HEK293 (cell line): Measurements from ENCODE around the gene MT1A.

Source experiments
- CTCF ChIA-PET: fragments of 350-600 bp; formaldehyde crosslinking; extraction: SDS; loops from one replicate; lab custom pipeline; 2021; ENCODE audit warnings: antibody characterized with exemption; lab: Yijun Ruan, JAX
- POLR2A ChIA-PET: fragments of 300-600 bp; formaldehyde crosslinking; extraction: SDS; loops from one replicate; lab custom pipeline; 2020; ENCODE audit warnings: antibody characterized with exemption, inconsistent platforms; lab: Yijun Ruan, JAX
- H3K27ac ChIP-seq: fragments of 200-500 bp; sonication (Bioruptor generic); 2 replicates; pipeline ENCODE4 v1.5.1; 2014; ENCODE audit warnings: low read depth, low read length, control low read depth, inconsistent platforms; ENCODE audit errors: extremely low read depth
- H3K36me3 ChIP-seq, 2 experiments: fragments of 200-500 bp in 1 of 2; sonication (Bioruptor generic) in 1 of 2; 1 replicate in 1 of 2; 2 replicates in 1 of 2; pipeline ENCODE4 v1.5.1; 2014 to 2017; ENCODE audit warnings: inconsistent platforms in 2 of 2, low read length in 2 of 2; ENCODE audit not compliant: control insufficient read depth in 2 of 2, insufficient read depth in 1 of 2
- H3K4me1 ChIP-seq: fragments of 200-500 bp; sonication (Bioruptor generic); 2 replicates; pipeline ENCODE4 v1.5.1; 2014; ENCODE audit warnings: mild to moderate bottlenecking, low read length, inconsistent platforms; ENCODE audit not compliant: control insufficient read depth, insufficient read depth
- H3K4me3 ChIP-seq: 2 replicates; pipeline ENCODE4 v1.5.1; 2011; ENCODE audit warnings: low read depth, mild to moderate bottlenecking, control low read depth, low read length, moderate library complexity
- H3K9me3 ChIP-seq: fragments of 200-500 bp; sonication (Bioruptor generic); 2 replicates; pipeline ENCODE4 v1.5.1; 2014; ENCODE audit warnings: low read depth, low read length, inconsistent platforms; ENCODE audit not compliant: control insufficient read depth, insufficient read depth
- AEBP2 ChIP-seq: fragments of 450-650 bp; formaldehyde crosslinking; IDR thresholded peaks from 2 replicates; pipeline ENCODE4 v1.5.1; 2016; ENCODE audit warnings: missing biosample characterization, missing genetic modification characterization, borderline replicate concordance
- ATF2 ChIP-seq: fragments of 450-650 bp; formaldehyde crosslinking; IDR thresholded peaks from 2 replicates; pipeline ENCODE4 v1.5.1; 2016; ENCODE audit warnings: missing biosample characterization, missing genetic modification characterization, low read depth
- EGR2 ChIP-seq: fragments of 450-650 bp; formaldehyde crosslinking; IDR thresholded peaks from 2 replicates; pipeline ENCODE4 v1.5.1; 2016; ENCODE audit warnings: low read depth, missing biosample characterization, missing genetic modification characterization
- MEIS1 ChIP-seq: sonication (generic); formaldehyde crosslinking; IDR thresholded peaks from 2 replicates; pipeline ENCODE4 v1.8.1; 2022; ENCODE audit warnings: missing genetic modification reagents, mild to moderate bottlenecking, borderline replicate concordance
- PATZ1 ChIP-seq: fragments of 450-650 bp; formaldehyde crosslinking; IDR thresholded peaks from 2 replicates; pipeline ENCODE4 v1.5.1; 2016; ENCODE audit warnings: missing biosample characterization, missing genetic modification characterization
- SALL2 ChIP-seq: fragments of 450-650 bp; formaldehyde crosslinking; IDR thresholded peaks from 2 replicates; pipeline ENCODE4 v1.5.0; 2017; ENCODE audit warnings: missing biosample characterization, mild to moderate bottlenecking, missing genetic modification characterization, borderline replicate concordance
- ZBTB26 ChIP-seq: fragments of 450-650 bp; formaldehyde crosslinking; optimal IDR thresholded peaks from 2 replicates; pipeline ENCODE3; 2016; ENCODE audit warnings: missing biosample characterization, mild to moderate bottlenecking, missing genetic modification characterization
- ZFP3 ChIP-seq: fragments of 450-650 bp; formaldehyde crosslinking; IDR thresholded peaks from 2 replicates; pipeline ENCODE4 v1.5.1; 2016; ENCODE audit warnings: low read depth, missing biosample characterization, missing genetic modification characterization
- ZFP37 ChIP-seq: fragments of 450-650 bp; formaldehyde crosslinking; IDR thresholded peaks from 2 replicates; pipeline ENCODE4 v1.5.1; 2016; ENCODE audit warnings: missing biosample characterization, missing genetic modification characterization
- ZNF18 ChIP-seq: fragments of 450-650 bp; formaldehyde crosslinking; IDR thresholded peaks from 2 replicates; pipeline ENCODE4 v1.5.1; 2016; ENCODE audit warnings: missing biosample characterization, missing genetic modification characterization
- ZNF223 ChIP-seq: fragments of 450-650 bp; formaldehyde crosslinking; IDR thresholded peaks from 2 replicates; pipeline ENCODE4 v1.5.1; 2016; ENCODE audit warnings: missing biosample characterization, missing genetic modification characterization
- ZNF350 ChIP-seq: fragments of 450-650 bp; formaldehyde crosslinking; IDR thresholded peaks from 2 replicates; pipeline ENCODE4 v1.5.0; 2017; ENCODE audit warnings: missing biosample characterization, mild to moderate bottlenecking, missing genetic modification characterization
- ZNF510 ChIP-seq: fragments of 450-650 bp; formaldehyde crosslinking; IDR thresholded peaks from 2 replicates; pipeline ENCODE4 v1.5.1; 2018; ENCODE audit warnings: mild to moderate bottlenecking, missing genetic modification characterization, missing biosample characterization; ENCODE audit not compliant: insufficient replicate concordance
- ZNF521 ChIP-seq: fragments of 450-650 bp; formaldehyde crosslinking; IDR thresholded peaks from 2 replicates; pipeline ENCODE4 v1.5.1; 2017; ENCODE audit warnings: missing biosample characterization, mild to moderate bottlenecking, missing genetic modification characterization
- ZNF623 ChIP-seq: fragments of 450-650 bp; formaldehyde crosslinking; IDR thresholded peaks from 2 replicates; pipeline ENCODE4 v1.5.1; 2016; ENCODE audit warnings: missing biosample characterization, missing genetic modification characterization
- ZNF629 ChIP-seq: fragments of 450-650 bp; formaldehyde crosslinking; IDR thresholded peaks from 2 replicates; pipeline ENCODE4 v1.5.1; 2017; ENCODE audit warnings: missing biosample characterization, missing genetic modification characterization
- ZNF701 ChIP-seq: fragments of 450-650 bp; formaldehyde crosslinking; IDR thresholded peaks from 2 replicates; pipeline ENCODE4 v1.5.1; 2016; ENCODE audit warnings: missing biosample characterization, missing genetic modification characterization
- ZNF707 ChIP-seq: fragments of 450-650 bp; formaldehyde crosslinking; IDR thresholded peaks from 2 replicates; pipeline ENCODE4 v1.5.1; 2016; ENCODE audit warnings: missing biosample characterization, missing genetic modification characterization
- ZNF830 ChIP-seq: fragments of 450-650 bp; IDR thresholded peaks from 2 replicates; pipeline ENCODE4 v1.5.0; 2018; ENCODE audit warnings: missing biosample characterization, missing genetic modification characterization, low read depth, mild to moderate bottlenecking, moderate library complexity
- ZNF843 ChIP-seq: fragments of 450-650 bp; formaldehyde crosslinking; IDR thresholded peaks from 2 replicates; pipeline ENCODE4 v1.5.1; 2016; ENCODE audit warnings: missing biosample characterization, missing genetic modification characterization

MT1A gene

GRCh38 chr16:56605475-56605874, 33.0 kb upstream of the MT1A start:
- Histone ChIP-seq H3K36me3 (no peaks in the 10 kb centered on the region), H3K27ac (no peak overlapping the region), H3K4me3 (no peak overlapping the region), H3K4me1 (peaks cover 3% of the 10 kb centered on the region; the same call in 1 of the 2 replicates), H3K9me3 (no peaks in the 10 kb centered on the region)
- ChIA-PET POLR2A (no interaction called here), CTCF (interaction anchor here (0.8 to 6.0 kb wide), 6 partner anchors 9 to 346 kb away, joined by 3 to 66 read pairs (median 5); no protein-coding TSS in a partner anchor)
- TF ChIP-seq MEIS1 (CRISPR knock-in tag): no peak
- TF ChIP-seq ATF2 (tag by site-specific recombination): no peak
- TF ChIP-seq ZNF629 (tag by site-specific recombination): no peak
- TF ChIP-seq ZNF701: no peak

GRCh38 chr16:56606071-56606475, 32.4 kb upstream of the MT1A start:
- no peak overlapping the region for H3K4me3 ChIP-seq
- CTCF ChIA-PET: interaction anchor here (1.2 to 6.0 kb wide), 4 partner anchors 17 to 346 kb away, joined by 3 to 66 read pairs (median 23); no protein-coding TSS in a partner anchor
- peaks cover 3% of the 10 kb centered on the region; the same call in 1 of the 2 replicates for H3K4me1 ChIP-seq
- no peaks in the 10 kb centered on the region for H3K36me3 ChIP-seq
- H3K27ac ChIP-seq: no peak overlapping the region
- TF ChIP-seq ZNF707 (tag by site-specific recombination): no peak
- no peak for TF ChIP-seq ZNF510 (tag by site-specific recombination)
- TF ChIP-seq ZNF350 (tag by site-specific recombination): no peak
- TF ChIP-seq ZNF830 (tag by site-specific recombination): no peak
- TF ChIP-seq, all 188 proteins: peak for 0
- H3K9me3 ChIP-seq: no peaks in the 10 kb centered on the region
- POLR2A ChIA-PET: no interaction called here

GRCh38 chr16:56606476-56607108, 31.9 kb upstream of the MT1A start:
- POLR2A ChIA-PET: no interaction called here
- TF ChIP-seq ZNF521 (tag by site-specific recombination) (no peak), AEBP2 (no peak), EGR2 (tag by site-specific recombination) (no peak), ZNF843 (tag by site-specific recombination) (no peak), ZNF223 (tag by site-specific recombination) (no peak), ZNF18 (no peak), PATZ1 (no peak), ZFP37 (no peak), ZFP3 (tag by site-specific recombination) (no peak), ZNF623 (tag by site-specific recombination) (no peak), SALL2 (no peak), ZBTB26 (no peak)

More at GRCh38 chr16:56606476-56607108, 31.9 kb upstream of the MT1A start:
- Histone ChIP-seq H3K36me3 (no peaks in the 10 kb centered on the region), H3K4me3 (no peak overlapping the region), H3K27ac (no peak overlapping the region), H3K9me3 (no peaks in the 10 kb centered on the region), H3K4me1 (peaks cover 3% of the 10 kb centered on the region; the same call in 1 of the 2 replicates)
- CTCF ChIA-PET: interaction anchor here (0.6 to 4.7 kb wide), 4 partner anchors 17 to 345 kb away, joined by 3 to 66 read pairs (median 4); no protein-coding TSS in a partner anchor
